Measurements from ENCODE around the gene PTPN22.

PTPN22 gene
- total RNA-seq, result 227 to 247 reads per million in 2 donors

GRCh38 chr1:113871597-113872113 is at the start of gene PTPN22:
TSS of gene PTPN22 (minus strand) at chr1:113871712.
- DNase-seq, result no peak

- no peak for DNase-seq
Measured at GRCh38 chr1:113918243-113918642, 46.7 kb upstream of the PTPN22 start.

GRCh38 chr1:113917400-113918082 is 46.0 kb upstream of the PTPN22 start:
- no peak for DNase-seq

GRCh38 chr1:113916974-113917373 is 45.5 kb upstream of the PTPN22 start:
- DNase-seq, result no peak

- no peak for DNase-seq
Measured at GRCh38 chr1:113913887-113914664, 42.6 kb upstream of the PTPN22 start.

- no peak for DNase-seq
Measured at GRCh38 chr1:113913312-113913668, 41.8 kb upstream of the PTPN22 start.

- DNase-seq, result no peak
Measured at GRCh38 chr1:113912594-113913311, 41.2 kb upstream of the PTPN22 start.

- no peak for DNase-seq
Measured at GRCh38 chr1:113905435-113905861, 33.9 kb upstream of the PTPN22 start.

GRCh38 chr1:113904674-113905434 is 33.3 kb upstream of the PTPN22 start, which contains the start of the genes AP4B1 and DCLRE1B:
TSS of gene AP4B1 (minus strand) at chr1:113904799. CDS start at chr1:113904717, 82 bp downstream.
TSS of gene DCLRE1B (plus strand) at chr1:113905326. CDS start at chr1:113905587, 261 bp downstream.
- peak; percentile 95 for DNase-seq

- DNase-seq, result no peak
Measured at GRCh38 chr1:113904293-113904673, 32.8 kb upstream of the PTPN22 start.

- DNase-seq, result no peak
Measured at GRCh38 chr1:113903501-113904292, 32.2 kb upstream of the PTPN22 start.

GRCh38 chr1:113901191-113901590 is 29.7 kb upstream of the PTPN22 start:
- no peak for DNase-seq

- no peak for DNase-seq
Measured at GRCh38 chr1:113899111-113899510, 27.6 kb upstream of the PTPN22 start.

- DNase-seq, result no peak
Measured at GRCh38 chr1:113898241-113898814, 26.8 kb upstream of the PTPN22 start.

GRCh38 chr1:113895961-113896360 is 24.4 kb upstream of the PTPN22 start:
- no peak for DNase-seq

GRCh38 chr1:113895098-113895497 is 23.6 kb upstream of the PTPN22 start:
- no peak for DNase-seq

GRCh38 chr1:113893267-113893666 is 21.8 kb upstream of the PTPN22 start:
- no peak for DNase-seq

- no peak for DNase-seq
Measured at GRCh38 chr1:113891631-113892220, 20.2 kb upstream of the PTPN22 start.

GRCh38 chr1:113890816-113891215 is 19.3 kb upstream of the PTPN22 start:
- no peak for DNase-seq

- no peak for DNase-seq
Measured at GRCh38 chr1:113887402-113888175, 16.1 kb upstream of the PTPN22 start, which contains the start of gene BCL2L15. TSS of gene BCL2L15 (minus strand) at chr1:113887581. CDS start at chr1:113887375, 206 bp downstream.
